CD14-positive monocyte (primary cell): ENCODE measurements around the gene SECTM1. TPM values are rescaled to one million over a fixed set of nuclear protein-coding genes. Genes with fewer than 3 reads are reported as not detected.

ENCODE experiments used
- DNase-seq, 3 donors: peaks; one replicate each; pipeline ENCODE4 v3.0.0-alpha.2; 2011 to 2022
- H2AFZ ChIP-seq: 2 replicates; pipeline ENCODE4 v1.6.0; 2012; ENCODE audit warnings: mild to moderate bottlenecking, low read depth, low read length, inconsistent platforms; ENCODE audit not compliant: insufficient read depth, poor library complexity, severe bottlenecking
- H3K27ac ChIP-seq, 2 donors: 1 replicate in 1 of 2; 2 replicates in 1 of 2; pipeline ENCODE4 v1.5.1; 2012 to 2013; ENCODE audit warnings: low read length in 2 of 2, control low read depth in 1 of 2, inconsistent platforms in 1 of 2, low read depth in 1 of 2, mild to moderate bottlenecking in 1 of 2
- H3K27me3 ChIP-seq, 2 donors: one replicate each; pipeline versions ENCODE4 v1.6.0 to v1.6.1; 2011 to 2013; ENCODE audit warnings: low read length in 2 of 2; ENCODE audit not compliant: control insufficient read depth in 2 of 2, insufficient read depth in 2 of 2
- H3K36me3 ChIP-seq, 2 donors: replicated peaks in 1 of 2; 1 replicate in 1 of 2; 2 replicates in 1 of 2; pipeline versions ENCODE4 v1.5.1 to v1.6.1; 2012 to 2013; ENCODE audit warnings: low read length in 2 of 2, control low read depth in 1 of 2, inconsistent platforms in 1 of 2, mild to moderate bottlenecking in 1 of 2; ENCODE audit not compliant: insufficient read depth in 2 of 2, control insufficient read depth in 1 of 2
- H3K4me1 ChIP-seq, 2 donors: 1 replicate in 1 of 2; 2 replicates in 1 of 2; pipeline versions ENCODE4 v1.5.1 to v1.6.1; 2012 to 2013; ENCODE audit warnings: low read length in 2 of 2, control low read depth in 1 of 2, inconsistent platforms in 1 of 2, mild to moderate bottlenecking in 1 of 2, moderate library complexity in 1 of 2; ENCODE audit not compliant: insufficient read depth in 2 of 2, control insufficient read depth in 1 of 2
- H3K4me2 ChIP-seq: replicated peaks from 2 replicates; pipeline ENCODE3; 2012; ENCODE audit warnings: low read length, moderate library complexity, mild to moderate bottlenecking; ENCODE audit not compliant: poor library complexity, severe bottlenecking; ENCODE audit errors: extremely low read depth
- H3K4me3 ChIP-seq, 3 experiments: fragments of 200-600 bp in 1 of 3; sonication (generic) in 1 of 3; replicated peaks in 1 of 3; 1 replicate in 2 of 3; 2 replicates in 1 of 3; pipeline ENCODE4 v1.5.1; 2011 to 2013; ENCODE audit warnings: low read length in 3 of 3, mild to moderate bottlenecking in 3 of 3, control low read depth in 2 of 3, low read depth in 2 of 3, inconsistent platforms in 1 of 3, moderate library complexity in 1 of 3
- H3K79me2 ChIP-seq: 2 replicates; pipeline ENCODE4 v1.6.0; 2012; ENCODE audit warnings: mild to moderate bottlenecking, control low read depth, inconsistent platforms, low read length, moderate library complexity; ENCODE audit not compliant: insufficient read depth
- H3K9ac ChIP-seq: 2 replicates; pipeline ENCODE4 v1.6.0; 2017; ENCODE audit warnings: low read length, mild to moderate bottlenecking; ENCODE audit not compliant: insufficient read depth, poor library complexity, severe bottlenecking
- H3K9me3 ChIP-seq, 2 donors: replicated peaks in 1 of 2; 1 replicate in 1 of 2; 2 replicates in 1 of 2; pipeline versions ENCODE4 v1.5.1 to v1.6.1; 2012 to 2013; ENCODE audit warnings: low read length in 2 of 2, control low read depth in 1 of 2; ENCODE audit not compliant: control insufficient read depth in 1 of 2, insufficient read depth in 1 of 2
- H4K20me1 ChIP-seq: 2 replicates; pipeline ENCODE4 v1.6.0; 2012; ENCODE audit warnings: mild to moderate bottlenecking, low read length, control low read depth, moderate library complexity; ENCODE audit not compliant: insufficient read depth
- H3K27ac Mint-ChIP-seq, 7 donors: one replicate each; pipeline ENCODE4 v1.8.0; 2020; ENCODE audit warnings: mild to moderate bottlenecking in 7 of 7, mixed read lengths in 7 of 7, moderate library complexity in 6 of 7, inconsistent platforms in 2 of 7
- H3K27me3 Mint-ChIP-seq, 3 donors: one replicate each; pipeline ENCODE4 v1.8.0; 2021 to 2022; ENCODE audit warnings: low read depth in 3 of 3, mild to moderate bottlenecking in 3 of 3, mixed read lengths in 3 of 3, moderate library complexity in 3 of 3, inconsistent platforms in 1 of 3
- H3K36me3 Mint-ChIP-seq, 2 donors: one replicate each; pipeline ENCODE4 v1.8.0; 2020; ENCODE audit warnings: mixed read lengths in 2 of 2, inconsistent platforms in 1 of 2, mild to moderate bottlenecking in 1 of 2
- H3K4me1 Mint-ChIP-seq: one replicate; pipeline ENCODE4 v1.8.0; 2020; ENCODE audit warnings: mild to moderate bottlenecking, mixed read lengths
- H3K4me3 Mint-ChIP-seq, 2 donors: one replicate each; pipeline ENCODE4 v1.8.0; 2020; ENCODE audit warnings: mild to moderate bottlenecking in 2 of 2, mixed read lengths in 2 of 2, moderate library complexity in 1 of 2
- H3K9me3 Mint-ChIP-seq, 7 donors: one replicate each; pipeline ENCODE4 v1.8.0; 2020 to 2022; ENCODE audit warnings: mixed read lengths in 7 of 7, mild to moderate bottlenecking in 6 of 7, moderate library complexity in 6 of 7, inconsistent platforms in 2 of 7
- WGBS: methylation state at CpG from one replicate; pipeline ENCODE4 v1.1.5; 2013; ENCODE audit warnings: missing lambda C conversion rate; ENCODE audit not compliant: insufficient coverage; 5-methylcytosine and 5-hydroxymethylcytosine counted together
- intact Hi-C, 2 donors: fragments of 100-400 bp; cut with micrococcal nuclease; formaldehyde crosslinking; loops; one replicate each; pipeline versions ENCODE4 v1.15.0 to v1.15.1; 2023
- polyA plus RNA-seq, 3 donors: library from polyadenylated mRNA; depleted of rRNA in 1 of 3; unstranded in 2 of 3; stranded (reverse) in 1 of 3; fragments of 300-500 nt in 2 of 3; fragments of >200 nt in 1 of 3; fragmentation: Illumina TruSeq in 2 of 3; gene quantifications; 1 replicate in 2 of 3; 2 replicates in 1 of 3; pipeline ENCODE4 v1.2.3, GENCODE V29; 2012 to 2021
- TF ChIP-seq, protein P1 (sequence below): fragments of 200-600 bp; IDR thresholded peaks from one replicate; pipeline ENCODE4 v1.8.0; 2022; ENCODE audit warnings: antibody characterized with exemption, mild to moderate bottlenecking

The SECTM1 gene
- polyA plus RNA-seq, 3 donors, result 136 to 209 (median 188) TPM

DNA sequence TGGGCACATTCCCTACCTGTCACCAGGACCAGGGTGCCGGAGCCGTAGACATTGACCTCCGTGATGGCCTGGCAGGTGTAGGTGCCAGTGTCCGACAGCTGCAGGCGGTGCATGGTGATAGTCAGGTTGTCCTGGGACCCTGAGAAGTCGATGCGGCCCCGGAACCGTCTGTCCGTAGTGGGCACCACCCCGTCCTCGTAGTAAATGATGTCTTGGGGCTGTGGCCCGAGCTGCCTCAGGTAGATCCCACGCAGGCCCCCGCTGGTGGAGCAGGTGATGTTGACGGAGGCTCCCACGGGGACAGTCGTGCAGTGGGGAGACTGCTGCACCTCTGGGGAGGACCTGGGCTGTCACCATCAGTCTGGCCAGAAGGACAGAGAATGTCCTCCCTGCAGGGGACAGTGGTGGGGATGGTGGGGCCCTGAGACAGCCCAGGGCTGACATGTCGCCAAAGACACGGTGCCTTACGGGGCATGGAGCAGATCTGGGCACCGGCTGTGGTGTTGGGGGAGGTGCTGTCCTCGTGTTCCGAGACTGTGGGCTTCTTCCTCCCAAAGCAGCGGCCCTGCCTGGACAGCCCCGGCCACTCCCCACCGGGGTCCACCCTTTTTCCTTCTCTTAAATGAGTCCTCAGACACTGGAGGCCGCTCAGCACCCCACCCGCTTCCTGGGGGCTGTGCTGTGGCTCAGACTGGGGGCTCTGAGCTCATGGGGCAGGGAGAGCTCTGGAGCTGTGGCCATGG, 16.7 kb downstream of the SECTM1 start:
- H3K4me3 ChIP-seq, result no peak overlapping the region
- WGBS, result 91% methylated on average over 23 of the region's 29 CpGs
- no peak overlapping the region for H3K27ac Mint-ChIP-seq
- H3K4me2 ChIP-seq, result no peak overlapping the region
- peaks cover 17 to 45% (median 36%) of the 10 kb centered on the region in 3 donors for H3K27me3 Mint-ChIP-seq
- H3K9me3 ChIP-seq, result peaks cover 0 to 15% of the 10 kb centered on the region in 2 donors
- H3K36me3 ChIP-seq, result peaks cover 0 to 3% of the 10 kb centered on the region in 2 donors
- no peak for DNase-seq
- no peak overlapping the region for H3K27ac ChIP-seq
- no peaks in the 10 kb centered on the region for H3K79me2 ChIP-seq
- peaks cover 2 to 3% of the 10 kb centered on the region in 2 donors for H3K36me3 Mint-ChIP-seq
- H3K9ac ChIP-seq, result no peak overlapping the region
- TF ChIP-seq, protein P1, sequence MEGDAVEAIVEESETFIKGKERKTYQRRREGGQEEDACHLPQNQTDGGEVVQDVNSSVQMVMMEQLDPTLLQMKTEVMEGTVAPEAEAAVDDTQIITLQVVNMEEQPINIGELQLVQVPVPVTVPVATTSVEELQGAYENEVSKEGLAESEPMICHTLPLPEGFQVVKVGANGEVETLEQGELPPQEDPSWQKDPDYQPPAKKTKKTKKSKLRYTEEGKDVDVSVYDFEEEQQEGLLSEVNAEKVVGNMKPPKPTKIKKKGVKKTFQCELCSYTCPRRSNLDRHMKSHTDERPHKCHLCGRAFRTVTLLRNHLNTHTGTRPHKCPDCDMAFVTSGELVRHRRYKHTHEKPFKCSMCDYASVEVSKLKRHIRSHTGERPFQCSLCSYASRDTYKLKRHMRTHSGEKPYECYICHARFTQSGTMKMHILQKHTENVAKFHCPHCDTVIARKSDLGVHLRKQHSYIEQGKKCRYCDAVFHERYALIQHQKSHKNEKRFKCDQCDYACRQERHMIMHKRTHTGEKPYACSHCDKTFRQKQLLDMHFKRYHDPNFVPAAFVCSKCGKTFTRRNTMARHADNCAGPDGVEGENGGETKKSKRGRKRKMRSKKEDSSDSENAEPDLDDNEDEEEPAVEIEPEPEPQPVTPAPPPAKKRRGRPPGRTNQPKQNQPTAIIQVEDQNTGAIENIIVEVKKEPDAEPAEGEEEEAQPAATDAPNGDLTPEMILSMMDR, result no peak
- intact Hi-C loops, result no loop called here
- H4K20me1 ChIP-seq, result peaks cover 43% of the 10 kb centered on the region
- H2AFZ ChIP-seq, result no peak overlapping the region
- peak overlapping the region; percentile 50 to 88 for H3K4me3 Mint-ChIP-seq
- peaks cover 0 to 5% (median 3%) of the 10 kb centered on the region in 7 donors for H3K9me3 Mint-ChIP-seq
- peaks cover 23 to 34% of the 10 kb centered on the region in 2 donors for H3K4me1 ChIP-seq
- peaks cover 0 to 20% of the 10 kb centered on the region in 2 donors for H3K27me3 ChIP-seq
- H3K4me1 Mint-ChIP-seq, result peaks cover 27% of the 10 kb centered on the region

DNA sequence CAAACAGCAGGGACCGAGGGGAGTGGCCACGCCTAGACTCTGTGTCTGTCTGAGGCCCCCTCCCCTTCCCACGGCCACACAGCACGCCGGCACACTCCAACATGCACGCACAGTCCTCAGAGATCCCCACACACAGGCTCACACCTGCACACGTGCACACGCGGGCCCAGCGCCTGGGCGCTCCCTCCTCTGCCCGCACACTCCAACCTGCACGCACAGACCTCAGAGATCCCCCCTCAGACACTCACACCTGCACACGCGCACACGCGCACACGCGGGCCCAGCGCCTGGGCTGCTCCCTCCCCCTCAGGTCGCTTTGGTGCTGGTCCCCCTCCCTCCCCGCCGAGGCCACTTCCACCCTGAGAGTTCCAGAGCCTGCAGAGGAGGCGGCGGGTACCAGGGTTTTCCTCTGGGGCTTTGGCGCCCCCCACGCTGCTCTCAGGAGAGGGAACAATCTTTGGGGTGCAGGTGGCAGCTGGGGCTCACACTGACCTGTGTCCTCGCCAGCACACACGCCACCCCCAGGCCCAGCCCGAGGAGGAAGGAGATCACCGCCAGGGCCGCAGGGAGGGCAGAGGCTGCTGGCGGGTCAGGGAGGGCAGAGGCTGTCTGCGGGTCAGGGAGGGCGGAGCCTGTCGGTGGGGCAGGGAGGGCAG, 17.7 kb downstream of the SECTM1 start:
- peak in 1 of 3 donors; percentile 38 for DNase-seq
- intact Hi-C loops, result no loop called here
- peak overlapping the region; percentile 58 to 88 for H3K4me3 Mint-ChIP-seq
- TF ChIP-seq, protein P1, result no peak
- Histone ChIP-seq H3K4me2 (peak overlapping the region; percentile 62), H3K9ac (peak overlapping the region; percentile 8), H3K4me1 (peaks cover 23 to 28% of the 10 kb centered on the region in 2 donors), H3K27me3 (peaks cover 0 to 20% of the 10 kb centered on the region in 2 donors), H3K36me3 (no peaks in the 10 kb centered on the region), H3K4me3 (peak overlapping the region in 1 of 3 experiments; percentile 56), H2AFZ (no peak overlapping the region), H3K27ac (no peak overlapping the region), H4K20me1 (peaks cover 33% of the 10 kb centered on the region), H3K9me3 (peaks cover 0 to 15% of the 10 kb centered on the region in 2 donors), H3K79me2 (no peaks in the 10 kb centered on the region)
- WGBS, result 10% methylated on average over 24 of the region's 36 CpGs
- peaks cover 17 to 41% (median 36%) of the 10 kb centered on the region in 3 donors for H3K27me3 Mint-ChIP-seq
- H3K36me3 Mint-ChIP-seq, result no peaks in the 10 kb centered on the region
- H3K9me3 Mint-ChIP-seq, result peaks cover 0 to 5% (median 3%) of the 10 kb centered on the region in 7 donors
- H3K4me1 Mint-ChIP-seq, result peaks cover 23% of the 10 kb centered on the region
- peak overlapping the region in 1 of 7 donors; percentile 66 for H3K27ac Mint-ChIP-seq
